ENCODE results near the gene UQCC5.
"Not testable (repeated sequence)": the region's sequence is repeated elsewhere in the genome, so short reads cannot be mapped to it uniquely, and the experiment has no call there.

Gene UQCC5

DNA sequence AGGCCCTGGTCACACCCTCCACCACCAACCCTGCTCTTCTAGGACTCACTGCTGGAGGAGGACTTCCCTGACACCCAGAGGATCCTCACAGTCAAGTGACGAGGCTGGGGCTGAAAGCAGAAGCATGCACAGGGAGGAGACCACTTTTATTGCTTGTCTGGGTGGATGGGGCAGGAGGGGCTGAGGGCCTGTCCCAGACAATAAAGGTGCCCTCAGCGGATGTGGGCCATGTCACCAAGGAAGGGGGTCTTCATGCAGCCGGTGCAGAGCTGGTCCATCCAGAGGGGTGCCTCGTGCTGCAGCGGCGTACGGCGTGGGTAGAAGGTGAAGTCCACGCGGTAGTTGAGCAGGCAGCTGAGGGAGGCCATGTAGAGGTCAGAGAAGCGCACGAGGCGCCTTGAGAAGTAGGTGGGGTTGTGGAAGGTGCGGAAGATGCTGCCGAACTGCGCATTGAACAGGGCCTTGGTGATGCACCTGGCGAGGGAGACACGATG lies 12.1 kb upstream of the UQCC5 start:
- Histone ChIP-seq H3K4me2 (ENCODE audit: low read length) (no peak overlapping the region), H3K9ac (no peak overlapping the region), H3K4me1 (no peaks in the 10 kb centered on the region), H3K9me3 (ENCODE audit: control insufficient read depth, low read length) (no peaks in the 10 kb centered on the region), H2AFZ (no peak overlapping the region), H3K27ac (no peak overlapping the region), H3K4me3 (ENCODE audit: low read depth, low read length) (no peak overlapping the region), H3K79me2 (no peaks in the 10 kb centered on the region), H3K36me3 (ENCODE audit: control insufficient read depth, insufficient read depth, low read length) (no peaks in the 10 kb centered on the region), H3K27me3 (ENCODE audit: control insufficient read depth, insufficient read depth, low read length) (no peaks in the 10 kb centered on the region)
- TF ChIP-seq, protein P1, sequence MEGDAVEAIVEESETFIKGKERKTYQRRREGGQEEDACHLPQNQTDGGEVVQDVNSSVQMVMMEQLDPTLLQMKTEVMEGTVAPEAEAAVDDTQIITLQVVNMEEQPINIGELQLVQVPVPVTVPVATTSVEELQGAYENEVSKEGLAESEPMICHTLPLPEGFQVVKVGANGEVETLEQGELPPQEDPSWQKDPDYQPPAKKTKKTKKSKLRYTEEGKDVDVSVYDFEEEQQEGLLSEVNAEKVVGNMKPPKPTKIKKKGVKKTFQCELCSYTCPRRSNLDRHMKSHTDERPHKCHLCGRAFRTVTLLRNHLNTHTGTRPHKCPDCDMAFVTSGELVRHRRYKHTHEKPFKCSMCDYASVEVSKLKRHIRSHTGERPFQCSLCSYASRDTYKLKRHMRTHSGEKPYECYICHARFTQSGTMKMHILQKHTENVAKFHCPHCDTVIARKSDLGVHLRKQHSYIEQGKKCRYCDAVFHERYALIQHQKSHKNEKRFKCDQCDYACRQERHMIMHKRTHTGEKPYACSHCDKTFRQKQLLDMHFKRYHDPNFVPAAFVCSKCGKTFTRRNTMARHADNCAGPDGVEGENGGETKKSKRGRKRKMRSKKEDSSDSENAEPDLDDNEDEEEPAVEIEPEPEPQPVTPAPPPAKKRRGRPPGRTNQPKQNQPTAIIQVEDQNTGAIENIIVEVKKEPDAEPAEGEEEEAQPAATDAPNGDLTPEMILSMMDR (IDR thresholded peaks at IDR 0.05), result no peak

DNA sequence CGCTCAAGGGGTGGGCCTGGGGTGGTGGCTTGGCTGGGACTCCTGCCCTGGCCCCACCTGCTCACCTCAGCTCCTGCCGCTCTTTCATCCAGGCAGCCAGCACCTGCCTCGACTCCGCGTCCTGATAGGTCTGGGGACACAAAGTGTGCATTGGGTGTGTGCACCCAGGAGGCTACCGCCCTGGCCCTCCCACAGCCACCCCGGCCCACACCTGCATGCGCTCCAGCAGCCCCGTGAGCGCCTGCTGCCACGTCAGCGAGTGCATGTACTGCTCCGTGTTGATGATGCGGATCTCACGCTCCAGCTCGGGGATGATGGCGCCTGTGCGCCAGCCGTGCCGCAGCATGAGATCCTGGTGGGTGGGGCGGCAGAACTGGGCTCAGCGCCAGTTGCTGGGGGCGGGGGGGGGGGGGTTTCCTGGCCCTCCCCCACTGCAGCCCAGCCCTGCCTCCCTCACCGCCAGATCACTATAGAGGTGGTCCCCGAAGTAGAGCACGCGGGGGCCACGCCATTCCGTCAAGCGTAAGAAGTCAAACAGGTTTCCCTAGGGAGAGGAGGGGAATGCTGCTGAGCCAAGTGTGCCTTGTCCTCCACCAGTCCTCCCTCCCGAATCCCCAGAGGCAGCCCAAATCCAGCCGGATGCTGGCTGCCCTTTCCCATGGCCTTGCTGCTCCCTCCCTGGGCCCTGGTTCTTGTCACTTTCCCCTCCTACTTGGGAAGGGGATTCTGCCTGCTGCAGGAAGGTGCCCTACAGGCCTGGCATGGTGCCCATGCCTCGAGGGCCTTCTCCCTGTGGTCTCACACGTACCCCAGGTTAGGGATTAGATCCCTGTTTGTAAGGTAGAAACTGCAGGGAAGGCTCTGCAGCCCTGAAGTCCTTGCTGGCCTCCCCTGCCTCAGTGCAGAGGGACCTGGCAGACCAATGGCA lies 11.4 kb upstream of the UQCC5 start:
- no peak overlapping the region for H3K4me2 ChIP-seq (ENCODE audit: low read length)
- H3K27ac ChIP-seq, result no peak overlapping the region
- TF ChIP-seq, protein P1 (IDR thresholded peaks at IDR 0.05), result no peak
- H3K9me3 ChIP-seq (ENCODE audit: control insufficient read depth, low read length), result no peaks in the 10 kb centered on the region
- no peak overlapping the region for H2AFZ ChIP-seq
- no peak overlapping the region for H3K4me3 ChIP-seq (ENCODE audit: low read depth, low read length)
- no peaks in the 10 kb centered on the region for H3K27me3 ChIP-seq (ENCODE audit: control insufficient read depth, insufficient read depth, low read length)
- H3K79me2 ChIP-seq, result no peaks in the 10 kb centered on the region
- no peaks in the 10 kb centered on the region for H3K4me1 ChIP-seq
- H3K36me3 ChIP-seq (ENCODE audit: control insufficient read depth, insufficient read depth, low read length), result no peaks in the 10 kb centered on the region
- H3K9ac ChIP-seq, result no peak overlapping the region

DNA sequence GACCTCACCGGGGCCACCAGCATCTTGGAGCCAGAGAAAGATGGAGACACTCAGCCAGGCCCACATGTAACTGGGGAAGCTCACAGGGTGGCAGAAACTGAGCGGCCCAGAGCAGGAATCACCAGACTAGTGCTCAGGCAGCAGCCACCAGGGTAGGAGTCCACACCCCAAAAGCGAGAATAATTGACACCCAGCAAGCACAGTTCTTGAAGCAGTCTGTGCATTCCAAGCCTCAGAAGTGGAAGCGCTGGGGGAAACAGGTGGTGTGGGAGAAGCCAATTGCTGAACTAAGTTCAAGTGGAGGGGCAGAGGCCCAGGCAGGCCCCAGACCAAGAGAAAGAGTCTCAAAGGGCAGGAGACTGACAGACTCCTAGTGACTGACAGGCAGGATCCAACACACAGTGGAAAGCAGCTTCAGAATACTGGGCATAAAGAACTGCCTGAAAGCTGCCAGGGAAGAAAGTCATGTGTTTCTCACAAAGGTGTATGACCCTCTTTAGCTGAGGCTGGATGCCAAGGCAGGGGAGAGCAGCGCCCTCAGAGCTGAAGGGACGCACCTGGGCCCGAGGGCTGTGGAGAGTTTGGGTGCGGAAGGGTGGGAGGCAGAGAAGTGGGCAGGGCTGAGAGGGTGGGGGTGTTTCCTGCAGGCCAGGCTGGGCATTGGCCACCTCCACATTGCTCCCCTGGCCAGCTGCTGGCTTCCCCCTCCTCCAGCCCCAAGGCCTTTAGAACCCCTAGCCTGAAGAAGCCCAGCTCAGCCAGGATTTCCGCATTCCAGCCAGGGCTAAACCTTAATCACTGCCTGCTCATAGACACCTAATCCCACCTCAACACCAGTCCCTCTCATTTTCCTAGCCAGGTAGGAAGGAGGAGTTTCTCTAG lies 10.5 kb upstream of the UQCC5 start:
- Histone ChIP-seq H3K79me2 (no peaks in the 10 kb centered on the region), H3K27me3 (ENCODE audit: control insufficient read depth, insufficient read depth, low read length) (no peaks in the 10 kb centered on the region), H3K9me3 (ENCODE audit: control insufficient read depth, low read length) (no peaks in the 10 kb centered on the region), H3K36me3 (ENCODE audit: control insufficient read depth, insufficient read depth, low read length) (no peaks in the 10 kb centered on the region), H3K27ac (no peak overlapping the region), H2AFZ (no peak overlapping the region), H3K4me3 (ENCODE audit: low read depth, low read length) (no peak overlapping the region), H3K4me2 (ENCODE audit: low read length) (no peak overlapping the region), H3K9ac (no peak overlapping the region), H3K4me1 (peaks cover 4% of the 10 kb centered on the region)
- TF ChIP-seq, protein P1 (IDR thresholded peaks at IDR 0.05), result no peak

DNA sequence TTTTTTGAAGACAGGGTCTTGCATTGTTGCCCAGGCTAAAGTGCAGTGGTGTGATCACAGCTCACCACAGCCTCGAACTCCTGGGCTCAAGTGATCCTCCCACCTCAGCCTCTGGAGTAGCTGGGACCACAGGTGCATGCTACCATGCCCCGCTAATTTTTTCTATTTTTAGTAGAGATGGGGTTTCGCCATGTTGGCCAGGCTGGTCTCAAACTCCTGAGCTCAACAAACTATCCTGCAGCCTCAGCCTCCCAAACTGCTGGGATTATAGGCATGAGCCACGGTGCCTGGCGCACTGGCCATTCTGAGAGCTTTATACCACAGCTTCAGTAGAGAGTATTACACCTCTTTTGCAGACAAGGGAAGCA lies 9.8 kb upstream of the UQCC5 start:
- H3K4me3 ChIP-seq (ENCODE audit: low read depth, low read length); H3K4me1 ChIP-seq; H3K4me2 ChIP-seq (ENCODE audit: low read length); H3K27ac ChIP-seq; H3K36me3 ChIP-seq (ENCODE audit: control insufficient read depth, insufficient read depth, low read length); H3K27me3 ChIP-seq (ENCODE audit: control insufficient read depth, insufficient read depth, low read length); H3K9ac ChIP-seq; H2AFZ ChIP-seq; H3K9me3 ChIP-seq (ENCODE audit: control insufficient read depth, low read length); H3K79me2 ChIP-seq: not testable (repeated sequence)
